RPMI8226 (cell line): ENCODE results near the gene LRP1.

ENCODE experiments used
- DNase-seq: peaks from one replicate; pipeline ENCODE4 v3.0.0-alpha.2; 2015

The LRP1 gene

DNA sequence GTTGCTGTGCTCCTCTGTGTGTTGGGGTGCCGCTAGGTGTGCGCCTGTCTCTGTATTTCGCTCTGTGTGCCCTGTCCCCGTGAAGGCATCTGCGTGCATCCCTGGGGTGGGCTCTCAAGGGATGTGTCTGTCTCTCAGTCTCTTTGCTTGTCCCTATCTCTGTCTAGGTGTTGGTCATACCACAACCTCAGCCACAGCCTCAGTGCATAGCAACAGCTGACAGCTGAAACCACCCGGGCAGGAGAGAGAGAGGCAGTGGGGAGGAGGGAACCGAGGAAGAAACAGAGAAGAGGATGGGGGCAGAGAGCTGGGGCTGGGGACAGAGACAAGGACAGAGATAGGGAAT is 87.4 kb downstream of the LRP1 start:
- DNase-seq, result peak; percentile 71

DNA sequence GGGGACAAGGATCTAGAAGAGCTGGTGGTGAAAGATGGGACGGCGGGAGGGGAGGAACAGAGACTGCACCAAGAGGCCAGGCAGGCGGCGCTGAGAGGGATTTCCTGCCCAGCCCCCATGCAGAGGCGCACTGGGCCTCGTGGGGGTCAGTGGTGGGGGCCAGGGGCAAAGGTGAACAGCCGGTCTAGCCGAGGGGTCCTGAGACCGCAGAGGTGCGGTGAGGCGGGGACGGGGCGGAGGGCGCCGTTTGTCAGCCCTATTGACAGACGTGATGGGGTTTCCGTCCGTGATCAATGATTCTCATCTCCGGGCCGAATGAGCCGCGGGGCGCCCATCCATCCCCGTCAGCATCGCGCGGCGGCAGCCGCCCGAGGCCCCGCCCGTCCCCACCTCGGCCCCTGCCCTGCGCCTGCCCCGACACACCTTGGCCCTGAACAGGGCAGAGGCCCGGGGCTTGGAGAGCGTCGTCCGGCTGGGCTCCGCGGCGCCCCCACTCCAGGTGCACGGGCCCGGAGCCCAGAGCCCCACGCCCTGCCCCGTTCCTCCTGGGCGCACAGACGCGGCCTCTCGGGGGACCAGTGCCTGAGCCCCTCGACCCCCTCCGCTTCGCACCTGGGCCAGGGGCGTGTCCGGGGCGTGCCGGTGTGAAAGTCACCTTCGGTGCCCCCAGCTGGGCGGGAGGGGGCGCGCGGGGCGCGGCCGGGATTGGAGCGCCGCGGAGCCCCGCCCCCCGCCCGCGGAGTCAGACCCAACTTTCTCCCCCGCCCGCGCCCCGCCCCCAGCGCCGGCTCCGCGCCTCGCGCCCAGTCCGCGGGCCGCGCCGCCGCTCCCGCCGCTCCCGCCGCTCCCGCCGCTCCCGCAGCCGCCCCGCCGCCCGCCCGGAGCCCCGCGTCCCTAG is 88.0 kb downstream of the LRP1 start, which contains the start of gene NXPH4:
Gene NXPH4, plus strand, starts transcription at position 781 of the 898 bp plus-strand sequence. CDS start 176 bp downstream, outside the sequence.
- peak; percentile 86 for DNase-seq

DNA sequence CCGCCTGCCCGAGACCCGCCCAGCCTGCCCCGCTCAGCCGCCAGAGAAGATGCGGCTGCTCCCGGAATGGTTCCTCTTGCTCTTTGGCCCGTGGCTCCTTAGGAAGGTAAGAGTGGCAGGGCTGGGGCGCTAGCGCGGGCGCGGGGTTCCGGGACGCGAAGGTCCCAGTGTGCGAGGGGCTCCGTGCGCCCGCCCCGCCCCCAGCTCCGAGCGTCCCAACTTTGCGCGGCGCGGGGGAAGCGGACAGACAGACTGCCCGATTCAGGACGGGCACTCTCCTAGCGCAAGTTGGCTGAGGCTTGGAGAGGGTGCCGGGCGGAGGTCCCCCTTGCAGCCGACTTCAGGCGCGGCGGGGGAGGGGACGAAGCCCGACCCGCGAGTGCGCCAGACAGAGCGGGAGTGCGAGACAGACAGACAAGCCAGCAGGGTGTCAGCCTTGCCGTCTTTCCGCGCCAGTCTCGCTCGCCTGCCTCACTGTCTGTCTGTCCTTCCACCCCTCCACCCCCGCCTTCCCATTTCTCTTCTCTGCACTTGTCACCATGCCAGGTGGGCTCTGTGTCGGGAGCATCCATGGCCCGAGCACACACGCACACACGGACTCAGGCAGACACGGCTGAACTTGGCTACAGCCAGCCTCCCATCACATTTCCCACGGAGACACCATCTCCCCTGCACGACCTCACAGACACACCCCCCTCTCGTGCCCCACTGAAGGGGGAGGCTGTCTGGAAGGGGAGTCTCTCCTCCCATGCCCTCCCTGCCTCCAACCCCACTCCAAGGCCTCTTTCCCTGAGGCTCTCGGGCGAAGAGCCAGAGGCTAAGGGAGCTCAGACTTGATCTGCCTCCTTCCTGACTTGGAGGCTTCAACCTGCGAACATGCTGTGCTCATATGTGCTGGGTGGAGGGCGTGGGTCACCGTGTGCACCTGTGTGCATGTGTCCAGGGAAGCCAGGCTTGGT is 88.9 kb downstream of the LRP1 start:
- peak; percentile 47 for DNase-seq

DNA sequence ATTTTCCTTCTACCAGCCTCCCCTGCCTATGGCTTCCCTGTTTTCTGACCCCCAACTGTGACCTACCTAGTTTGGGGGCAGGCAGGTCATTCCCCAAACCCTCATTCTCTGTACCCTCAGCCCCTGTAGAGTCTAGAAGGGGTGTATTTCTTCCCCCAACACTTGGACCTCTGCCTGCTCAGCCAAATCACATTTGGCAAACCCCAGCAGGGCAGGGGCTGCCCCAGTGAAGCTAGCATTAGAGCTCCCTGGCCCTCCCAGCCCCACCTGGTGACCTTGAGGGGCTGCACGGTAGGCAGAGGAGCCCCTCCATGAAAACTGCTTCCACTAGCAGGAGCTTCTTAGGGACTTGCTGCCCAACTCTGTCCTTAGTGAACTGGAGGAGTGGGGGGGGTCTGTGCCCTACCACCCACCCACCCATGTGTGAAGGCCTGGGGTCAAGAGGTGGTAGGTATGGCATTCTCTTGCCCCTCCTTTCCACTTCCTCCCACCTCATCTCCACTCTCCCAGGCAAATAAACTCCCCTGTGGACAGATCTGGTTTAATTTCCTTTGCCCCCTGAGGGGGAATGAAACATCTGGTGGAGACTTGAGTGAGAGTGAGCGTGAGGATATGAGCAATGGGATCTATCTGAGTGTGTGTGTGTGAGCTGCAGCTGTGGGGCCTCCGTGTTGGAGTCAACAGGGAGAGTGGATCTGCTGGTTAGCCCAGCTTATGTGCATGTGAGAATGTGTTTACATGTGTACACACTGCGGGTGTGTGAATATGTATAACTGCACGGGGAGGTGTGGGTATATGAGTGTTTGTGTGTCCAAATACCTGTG is 90.0 kb downstream of the LRP1 start:
- no peak for DNase-seq

DNA sequence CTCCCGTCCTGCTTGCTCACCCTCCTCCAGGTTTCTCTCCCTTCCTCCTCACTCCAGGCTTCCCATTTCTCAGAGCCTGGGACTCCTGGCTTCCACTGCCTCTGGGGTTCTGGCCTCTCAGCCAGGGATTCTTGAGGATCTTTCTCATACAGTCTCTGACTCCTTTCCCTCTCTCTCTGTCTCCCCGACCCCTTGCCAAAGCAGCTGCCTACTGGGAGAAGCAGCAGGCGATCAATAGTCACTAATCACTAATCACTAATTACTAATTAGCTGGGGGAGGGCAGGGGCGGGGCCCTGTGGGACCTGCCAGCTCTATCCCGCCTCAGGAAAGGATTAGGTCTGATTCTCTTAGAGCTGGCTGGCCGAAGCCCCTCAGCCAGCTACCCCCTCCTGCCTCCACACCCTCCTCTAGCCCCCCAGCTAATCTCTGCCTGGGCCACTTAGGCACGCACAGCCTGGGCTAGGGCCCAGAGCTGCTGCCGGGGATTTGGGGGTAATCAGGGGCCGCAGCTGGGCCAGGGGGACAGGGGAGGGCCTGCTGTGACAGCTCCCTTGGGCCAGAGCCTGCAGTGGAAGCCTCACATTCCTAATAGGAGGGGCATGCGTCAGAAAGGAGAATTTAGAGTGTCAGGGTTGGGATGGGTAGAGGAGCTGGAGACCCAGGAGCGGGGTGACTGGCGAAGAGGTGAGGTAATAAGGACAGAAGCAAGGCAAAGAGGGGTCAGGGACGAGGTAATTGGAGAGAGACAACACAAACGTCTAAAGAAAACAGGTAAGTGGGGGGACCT is 91.1 kb downstream of the LRP1 start:
- no peak for DNase-seq

DNA sequence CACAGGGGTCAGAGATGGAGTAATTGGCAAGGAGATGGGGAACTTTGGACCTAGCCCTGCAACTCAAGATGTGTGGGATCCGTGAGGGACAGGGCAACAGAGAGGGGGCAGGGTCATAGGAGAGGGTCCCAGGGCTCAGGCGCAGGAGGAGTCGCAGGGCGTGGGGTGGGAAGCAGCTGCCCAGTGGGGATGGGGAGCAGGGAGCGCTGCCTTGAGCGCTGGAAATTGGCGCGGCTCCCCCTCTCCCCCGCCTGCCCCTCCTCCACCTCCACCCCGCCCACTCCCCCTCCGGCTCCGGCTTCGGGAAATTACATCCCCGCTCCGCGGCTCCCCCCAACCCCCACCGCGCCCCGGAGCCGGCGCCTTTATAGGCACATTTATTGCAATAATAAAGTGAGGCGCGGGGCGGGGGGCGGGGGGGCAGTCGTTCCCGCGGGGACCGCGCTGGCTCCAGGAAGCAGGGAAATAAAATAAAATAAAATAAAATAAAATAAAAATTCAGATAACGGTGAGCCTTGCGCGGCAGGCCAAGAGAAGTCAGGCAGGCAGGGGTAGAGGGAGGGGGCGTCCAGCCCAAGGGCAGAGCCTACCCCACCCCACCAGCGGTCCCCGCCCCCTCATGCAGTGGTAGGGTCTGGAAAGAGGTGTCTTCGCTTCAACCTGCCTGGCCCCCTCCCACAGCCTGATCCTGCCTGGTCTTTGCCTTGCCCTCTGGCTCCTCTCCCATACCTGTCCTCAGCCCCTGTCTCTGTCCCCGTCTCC is 91.9 kb downstream of the LRP1 start:
- no peak for DNase-seq

DNA sequence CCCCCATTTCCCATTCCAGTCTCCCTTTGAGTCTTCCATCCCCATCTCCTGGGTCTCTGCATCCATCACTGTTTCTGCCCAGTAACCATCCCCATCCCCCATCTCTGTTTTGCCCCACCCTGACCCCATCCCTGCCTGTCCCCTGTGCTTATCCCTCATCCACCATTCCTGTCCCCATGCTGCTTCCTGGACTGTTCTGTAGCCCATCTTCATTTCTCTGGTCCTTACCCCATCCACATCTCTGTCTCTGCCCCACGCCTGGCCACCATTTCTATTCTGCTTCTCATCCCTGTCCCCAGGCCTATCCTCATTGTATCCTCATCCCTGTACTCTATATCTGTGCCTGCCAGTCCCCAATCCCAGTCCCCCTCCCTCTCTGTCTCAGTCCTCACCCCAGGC is 92.5 kb downstream of the LRP1 start:
- no peak for DNase-seq

DNA sequence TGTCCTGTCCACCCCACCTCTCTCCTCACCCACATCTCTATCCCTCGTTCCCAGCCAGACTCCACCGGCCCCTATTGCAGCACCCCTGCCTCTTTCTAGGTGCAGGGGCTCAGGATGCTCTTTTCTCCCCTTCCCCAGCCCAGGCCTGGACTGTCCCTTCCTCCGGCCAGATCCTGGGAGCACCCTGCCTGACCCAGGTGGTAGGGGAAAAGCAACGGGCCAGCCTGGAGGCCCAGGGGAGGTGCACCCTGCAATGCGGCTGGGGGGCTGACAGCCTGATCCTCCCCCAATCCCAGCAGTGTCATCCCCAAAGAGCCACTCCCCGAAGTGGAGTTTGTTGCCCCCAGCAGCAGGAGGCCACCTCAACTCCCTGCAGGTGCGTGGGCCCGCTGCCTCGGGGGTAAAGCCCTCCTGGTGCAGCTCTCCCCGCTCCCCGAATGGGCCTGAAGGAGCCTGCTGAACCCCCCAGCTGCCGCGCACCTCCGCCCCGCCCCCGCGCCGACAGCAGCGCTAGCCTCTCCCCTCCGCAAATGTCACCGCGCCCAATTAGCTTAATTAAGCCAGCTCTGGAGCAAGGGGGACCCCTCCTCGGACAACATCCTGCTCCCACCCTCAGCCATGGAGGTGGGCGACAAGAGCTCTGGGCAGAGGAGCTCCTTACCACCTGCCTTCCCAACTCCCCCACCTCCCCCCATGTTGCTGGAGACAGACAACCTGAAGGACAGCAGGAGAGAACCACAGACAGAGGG is 93.1 kb downstream of the LRP1 start:
- no peak for DNase-seq

DNA sequence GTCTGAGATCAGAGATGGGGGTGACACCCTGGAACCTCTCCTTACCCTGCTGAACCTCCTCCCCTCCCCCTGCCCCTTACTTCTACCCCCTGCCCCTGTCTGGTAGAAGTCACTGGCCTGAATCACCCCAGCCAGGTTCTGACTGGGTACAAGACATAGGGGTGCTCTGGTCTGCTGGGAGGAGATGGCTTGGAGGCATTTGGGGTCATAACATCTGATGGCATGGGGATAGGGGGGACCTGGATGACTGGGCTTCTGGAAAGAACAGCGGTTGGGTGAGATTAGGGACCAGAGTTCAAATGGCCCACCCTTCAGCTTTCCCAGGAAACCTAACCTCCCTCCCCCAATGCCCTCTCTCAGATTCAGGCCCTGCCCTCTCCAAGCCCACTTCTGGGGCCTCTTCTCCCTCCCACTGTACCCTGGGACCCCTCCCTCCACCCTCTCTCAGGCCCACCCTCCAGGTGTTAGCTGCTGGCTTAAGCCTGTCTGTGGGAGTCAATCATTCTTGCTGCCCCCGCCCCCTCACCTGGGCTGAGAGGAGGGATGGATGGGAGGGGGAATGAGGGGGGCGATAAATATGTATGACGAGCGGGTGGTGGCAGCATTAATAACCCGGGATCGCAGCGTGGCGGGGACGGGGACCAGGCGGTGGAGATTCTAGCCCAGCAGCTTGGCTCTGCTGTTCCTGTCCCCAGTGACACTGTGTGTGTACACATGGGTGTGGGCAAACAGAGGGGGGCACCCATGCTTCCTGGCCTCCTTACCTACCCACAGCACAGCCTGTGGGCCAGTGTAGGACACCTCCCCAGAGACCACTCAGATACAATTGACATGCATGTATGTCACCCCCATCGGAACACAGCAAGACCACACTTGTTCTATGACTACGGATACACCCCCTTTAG is 94.3 kb downstream of the LRP1 start:
- no peak for DNase-seq

DNA sequence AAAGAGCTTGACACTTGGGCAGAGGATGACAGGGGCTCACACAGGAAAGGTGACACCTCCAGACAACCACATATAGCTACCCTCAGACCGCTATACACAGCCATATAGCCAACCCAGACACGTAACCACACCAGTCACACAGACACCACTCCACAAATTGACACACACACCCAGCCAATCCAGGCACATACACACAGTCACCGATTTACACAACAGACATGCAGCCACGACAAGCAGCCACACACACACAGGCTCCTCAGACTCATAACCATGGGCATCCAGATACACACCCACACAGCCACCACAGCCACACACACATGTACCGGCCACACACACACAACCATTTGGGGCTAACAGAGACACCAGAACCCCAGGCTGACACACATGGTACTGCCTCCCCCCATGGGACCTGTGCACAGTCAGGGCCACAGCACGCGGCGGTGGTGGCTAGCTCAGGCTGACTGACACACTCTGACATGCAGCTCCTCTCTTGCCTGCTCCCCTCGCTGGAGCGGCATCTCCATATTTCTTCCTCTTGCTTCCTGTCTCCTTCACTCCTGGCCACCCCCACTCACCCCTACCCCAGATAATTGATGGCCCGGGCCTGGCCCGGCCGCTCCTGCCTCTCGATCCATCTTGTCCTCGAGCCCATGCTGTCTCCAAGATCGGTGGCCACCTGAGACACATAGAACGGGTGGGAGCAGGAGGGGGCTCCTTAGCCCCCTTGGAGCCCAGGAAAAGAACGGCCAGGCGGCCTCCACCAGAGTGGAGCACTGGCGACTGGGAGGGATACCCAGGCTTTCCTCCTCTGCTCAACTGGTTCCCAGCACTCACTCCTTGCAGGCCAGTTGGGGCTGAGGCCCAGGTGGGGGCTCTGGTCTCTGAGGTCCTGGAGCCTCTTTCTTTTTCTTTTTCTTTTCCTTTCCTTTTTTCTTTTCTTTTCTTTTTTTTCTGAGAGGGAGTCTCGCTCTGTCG is 95.2 kb downstream of the LRP1 start:
- no peak for DNase-seq

DNA sequence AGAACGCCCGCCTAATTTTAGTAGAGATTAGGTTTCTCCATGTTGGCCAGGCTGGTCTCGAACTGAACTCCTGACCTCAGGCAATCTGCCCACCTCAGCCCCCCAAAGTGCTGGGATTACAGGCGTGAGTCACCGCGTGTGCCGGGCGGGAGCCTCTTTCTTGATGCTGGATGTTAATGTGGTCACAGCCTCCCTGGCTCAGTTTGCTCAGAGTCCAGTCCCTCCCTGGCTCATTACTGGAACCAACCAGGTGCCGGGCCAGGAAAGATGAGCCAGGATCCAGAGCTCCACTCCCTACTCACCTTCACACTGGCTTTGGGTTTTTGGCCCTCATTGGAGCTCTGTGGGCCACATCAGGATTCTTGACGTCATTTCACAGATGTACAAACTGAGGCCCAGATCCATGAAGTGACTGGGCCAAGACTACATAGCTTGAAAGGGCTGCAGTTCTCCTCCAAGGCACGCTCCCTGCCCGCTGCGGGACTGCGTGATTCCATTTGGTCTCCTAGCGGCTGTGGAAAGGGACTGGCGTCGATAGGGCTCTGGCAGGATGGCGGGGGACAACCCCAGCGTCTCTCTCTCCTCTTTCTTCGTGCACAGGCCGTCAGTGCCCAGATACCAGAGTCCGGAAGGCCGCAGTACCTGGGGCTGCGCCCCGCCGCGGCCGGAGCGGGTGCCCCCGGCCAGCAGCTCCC is 96.1 kb downstream of the LRP1 start:
- DNase-seq, result no peak

DNA sequence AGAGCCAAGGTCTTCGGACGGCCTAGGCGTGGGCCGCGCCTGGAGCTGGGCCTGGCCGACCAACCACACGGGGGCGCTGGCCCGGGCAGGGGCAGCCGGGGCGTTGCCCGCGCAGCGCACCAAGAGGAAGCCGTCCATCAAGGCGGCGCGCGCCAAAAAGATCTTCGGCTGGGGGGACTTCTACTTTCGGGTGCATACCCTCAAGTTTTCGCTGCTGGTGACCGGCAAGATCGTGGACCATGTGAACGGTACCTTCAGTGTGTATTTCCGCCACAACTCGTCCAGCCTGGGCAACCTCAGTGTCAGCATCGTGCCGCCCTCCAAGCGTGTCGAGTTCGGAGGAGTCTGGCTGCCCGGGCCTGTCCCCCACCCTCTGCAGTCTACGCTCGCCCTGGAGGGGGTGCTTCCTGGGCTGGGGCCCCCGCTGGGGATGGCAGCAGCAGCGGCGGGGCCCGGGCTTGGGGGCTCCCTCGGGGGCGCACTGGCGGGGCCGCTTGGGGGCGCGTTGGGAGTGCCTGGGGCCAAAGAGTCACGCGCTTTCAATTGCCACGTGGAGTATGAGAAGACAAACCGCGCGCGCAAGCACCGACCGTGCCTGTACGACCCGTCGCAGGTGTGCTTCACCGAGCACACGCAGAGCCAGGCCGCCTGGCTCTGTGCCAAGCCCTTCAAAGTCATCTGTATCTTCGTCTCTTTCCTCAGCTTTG is 96.8 kb downstream of the LRP1 start:
- DNase-seq, result peak; percentile 93

DNA sequence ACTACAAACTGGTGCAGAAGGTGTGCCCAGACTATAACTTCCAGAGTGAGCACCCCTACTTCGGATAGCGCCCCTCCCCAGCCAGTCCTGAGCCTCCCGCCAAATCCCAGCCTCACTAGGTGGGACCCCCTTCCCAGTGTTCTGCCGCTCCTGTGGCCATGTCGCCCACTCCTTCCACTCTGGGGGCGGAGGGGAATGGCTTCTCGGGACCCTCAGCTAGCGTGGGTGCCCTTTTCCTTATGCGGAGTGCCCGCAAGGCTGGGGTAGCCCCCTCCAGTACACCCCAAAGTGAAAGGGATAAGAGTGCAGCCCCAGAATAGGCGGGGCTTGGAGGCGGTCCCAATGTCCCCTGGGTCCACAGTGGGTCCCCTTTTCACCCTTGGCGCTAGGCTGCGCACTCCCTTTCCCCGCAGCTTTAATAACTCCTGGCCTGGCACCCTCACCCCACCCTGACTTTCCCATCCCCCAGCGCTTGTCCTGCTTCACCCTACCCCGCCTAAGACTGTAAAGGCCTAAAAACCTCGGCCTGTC is 97.5 kb downstream of the LRP1 start:
- DNase-seq, result no peak

DNA sequence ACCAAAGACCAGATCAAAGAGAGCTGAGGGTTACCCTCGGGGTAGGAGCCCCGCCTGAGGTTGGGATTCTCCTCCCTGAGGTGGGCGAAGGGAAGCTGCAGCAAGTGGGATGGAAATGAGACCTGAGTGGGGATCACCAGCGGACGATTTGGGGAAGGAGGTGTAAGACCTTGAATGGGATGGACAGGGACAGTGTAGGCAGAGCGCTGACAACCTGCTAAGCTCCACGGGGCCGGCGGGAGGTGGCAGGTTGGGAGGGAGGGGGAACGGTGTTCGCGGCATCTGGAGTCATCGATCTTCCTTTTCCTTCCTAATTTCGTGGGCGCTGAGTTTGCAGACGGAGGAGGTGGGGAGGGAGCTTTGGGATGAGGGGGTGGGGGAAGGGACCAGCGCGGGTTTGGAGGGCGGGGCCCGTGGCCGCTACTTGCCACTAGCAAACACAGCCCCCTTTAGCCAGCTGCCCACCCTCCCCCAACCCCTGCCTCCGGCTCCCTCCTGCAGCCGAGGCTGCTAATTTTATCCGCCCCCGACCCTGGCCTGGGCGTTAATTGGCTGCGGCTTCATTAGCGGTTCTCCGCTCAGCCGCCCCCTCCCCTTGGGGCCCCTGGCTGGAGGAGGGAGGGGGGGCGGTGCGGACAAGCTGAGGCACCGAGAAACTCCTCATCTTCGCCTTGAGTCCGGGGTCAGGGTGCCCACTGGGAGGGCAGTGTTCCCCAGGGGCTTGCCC is 98.5 kb downstream of the LRP1 start:
- DNase-seq, result no peak

DNA sequence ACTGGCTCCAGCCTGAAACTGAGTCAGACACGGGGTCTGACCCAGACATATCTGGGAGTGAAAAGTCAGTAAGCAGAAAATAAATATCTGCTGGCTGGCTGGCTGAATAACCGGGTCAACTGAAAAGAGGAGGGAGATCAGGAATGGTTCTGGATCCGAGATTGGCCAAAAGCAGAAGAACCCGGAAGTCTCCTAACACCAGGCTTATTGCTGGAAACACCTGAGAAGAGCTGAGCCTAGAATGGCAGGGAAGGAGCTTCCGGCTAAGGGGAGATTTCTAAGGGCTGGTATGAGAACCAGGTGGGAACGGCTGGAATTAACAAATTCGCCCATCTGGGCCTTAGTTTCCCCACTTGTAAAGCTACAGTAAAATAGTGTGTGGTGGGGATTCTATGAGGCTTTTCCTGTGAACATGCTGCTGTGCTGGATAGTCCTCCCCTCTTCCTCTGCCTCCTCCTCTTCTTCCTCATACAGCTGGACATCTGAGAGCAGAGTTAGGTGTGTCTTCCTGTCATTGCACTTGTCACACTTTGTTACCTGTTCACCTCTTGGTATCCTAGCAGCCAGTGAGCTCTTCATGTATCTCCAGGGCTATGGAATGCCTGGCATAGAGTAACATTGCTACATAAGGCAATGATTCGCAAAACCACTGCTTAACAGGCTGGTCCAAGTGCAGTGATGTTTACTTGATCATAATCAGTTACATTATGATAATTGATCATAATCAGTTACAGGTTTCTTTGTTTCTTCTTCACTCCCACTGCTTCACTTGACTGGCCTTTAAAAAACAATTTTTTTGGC is 99.2 kb downstream of the LRP1 start:
- no peak for DNase-seq
